Loucy (cell line): ENCODE measurements around the gene GRID2IP.
A peak's percentile ranks its signal among the peaks of the same experiment; 100 is the strongest.

Experiments
- H2AFZ ChIP-seq: fragments of 200-600 bp; sonication (generic); 2 replicates; pipeline ENCODE4 v1.6.0; 2016; ENCODE audit warnings: antibody characterized with exemption, mild to moderate bottlenecking, low read length, moderate library complexity
- H3F3A ChIP-seq: fragments of 200-600 bp; 2 replicates; pipeline ENCODE4 v1.6.0; 2016; ENCODE audit warnings: antibody characterized with exemption, low read depth, mild to moderate bottlenecking
- H3K27me3 ChIP-seq: fragments of 200-600 bp; sonication (generic); 2 replicates; pipeline ENCODE4 v1.6.1; 2014; ENCODE audit warnings: low read length, mild to moderate bottlenecking; ENCODE audit not compliant: insufficient read depth, poor library complexity, severe bottlenecking
- H3K36me3 ChIP-seq: fragments of 200-600 bp; sonication (generic); 2 replicates; pipeline ENCODE4 v1.6.1; 2016; ENCODE audit warnings: low read length; ENCODE audit not compliant: insufficient read depth
- H3K4me1 ChIP-seq: fragments of 200-600 bp; sonication (generic); 2 replicates; pipeline ENCODE4 v1.5.1; 2014; ENCODE audit warnings: low read length, mild to moderate bottlenecking; ENCODE audit not compliant: insufficient read depth, poor library complexity, severe bottlenecking
- H3K4me2 ChIP-seq: fragments of 200-600 bp; sonication (generic); 2 replicates; pipeline ENCODE4 v1.6.0; 2014; ENCODE audit warnings: antibody characterized with exemption, low read length, low read depth, mild to moderate bottlenecking; ENCODE audit not compliant: poor library complexity, severe bottlenecking
- H3K4me3 ChIP-seq: fragments of 200-600 bp; sonication (generic); 2 replicates; pipeline ENCODE4 v1.5.1; 2014; ENCODE audit warnings: low read length, mild to moderate bottlenecking, mixed read lengths; ENCODE audit not compliant: poor library complexity, severe bottlenecking
- H3K79me2 ChIP-seq: fragments of 200-600 bp; sonication (generic); 2 replicates; pipeline ENCODE4 v1.6.1; 2014; ENCODE audit warnings: low read length; ENCODE audit not compliant: insufficient read depth
- H3K9ac ChIP-seq: fragments of 200-600 bp; sonication (generic); 2 replicates; pipeline ENCODE4 v1.6.0; 2014; ENCODE audit warnings: mild to moderate bottlenecking, low read depth, low read length, moderate library complexity; ENCODE audit not compliant: poor library complexity, severe bottlenecking
- H3K9me2 ChIP-seq: fragments of 200-600 bp; sonication (generic); replicated peaks from 2 replicates; pipeline ENCODE4 v1.6.1; 2016; ENCODE audit warnings: low read depth, low read length, mixed read lengths
- H3K9me3 ChIP-seq: fragments of 200-600 bp; sonication (generic); 2 replicates; pipeline ENCODE4 v1.6.1; 2014; ENCODE audit warnings: mild to moderate bottlenecking, antibody characterized with exemption, low read length, low read depth; ENCODE audit not compliant: insufficient read depth
- H4K20me1 ChIP-seq: fragments of 200-600 bp; sonication (generic); 2 replicates; pipeline ENCODE4 v1.6.0; 2014; ENCODE audit warnings: antibody characterized with exemption, low read length, mild to moderate bottlenecking; ENCODE audit not compliant: insufficient read depth, poor library complexity, severe bottlenecking
- CTCF ChIP-seq: fragments of 200-600 bp; sonication (generic); conservative IDR thresholded peaks from 2 replicates; pipeline ENCODE4 v1.5.1; 2014; ENCODE audit warnings: mild to moderate bottlenecking, antibody characterized with exemption, low read length
- EZH2phosphoT487 ChIP-seq: fragments of 200-600 bp; IDR thresholded peaks from 2 replicates; pipeline ENCODE4 v1.6.1; 2018; ENCODE audit warnings: antibody characterized with exemption, mild to moderate bottlenecking, moderate library complexity, borderline replicate concordance

GRID2IP gene

GRCh38 chr7:6507906-6508305 lies 43.4 kb downstream of the GRID2IP start:
- H2AFZ ChIP-seq, result no peak overlapping the region
- H4K20me1 ChIP-seq, result no peaks in the 10 kb centered on the region
- no peaks in the 10 kb centered on the region for H3K36me3 ChIP-seq
- no peak overlapping the region for H3K4me3 ChIP-seq
- no peaks in the 10 kb centered on the region for H3K9me2 ChIP-seq
- H3K9ac ChIP-seq, result no peak overlapping the region
- H3K4me1 ChIP-seq, result peaks cover 8% of the 10 kb centered on the region
- H3K9me3 ChIP-seq, result no peaks in the 10 kb centered on the region
- no peaks in the 10 kb centered on the region for H3K27me3 ChIP-seq
- H3K4me2 ChIP-seq, result no peak overlapping the region
- H3K79me2 ChIP-seq, result no peaks in the 10 kb centered on the region
- no peaks in the 10 kb centered on the region for H3F3A ChIP-seq
- no peak for TF ChIP-seq CTCF
- TF ChIP-seq EZH2phosphoT487, result no peak

- no peak for TF ChIP-seq EZH2phosphoT487
- no peak for TF ChIP-seq CTCF
- no peak overlapping the region for H3K4me2 ChIP-seq
- H4K20me1 ChIP-seq, result no peaks in the 10 kb centered on the region
Observed at GRCh38 chr7:6505685-6506559, 45.3 kb downstream of the GRID2IP start.

GRCh38 chr7:6504996-6505395 lies 46.3 kb downstream of the GRID2IP start:
- Histone ChIP-seq H4K20me1 (no peaks in the 10 kb centered on the region), H3K27me3 (no peaks in the 10 kb centered on the region), H3K9me2 (no peaks in the 10 kb centered on the region), H3K4me3 (peak overlapping the region; percentile 76), H3K4me1 (peaks cover 8% of the 10 kb centered on the region), H3K79me2 (no peaks in the 10 kb centered on the region), H3K9ac (peak overlapping the region; percentile 71), H3K36me3 (no peaks in the 10 kb centered on the region), H3K9me3 (no peaks in the 10 kb centered on the region), H3K4me2 (peak overlapping the region; percentile 66), H2AFZ (peak overlapping the region; percentile 80; the same call in 1 of the 2 replicates), H3F3A (no peaks in the 10 kb centered on the region)
- TF ChIP-seq EZH2phosphoT487 (no peak), CTCF (no peak)

More at GRCh38 chr7:6505685-6506559, 45.3 kb downstream of the GRID2IP start:
- Histone ChIP-seq H3K9ac (no peak overlapping the region), H3F3A (no peaks in the 10 kb centered on the region), H3K9me2 (no peaks in the 10 kb centered on the region), H2AFZ (no peak overlapping the region), H3K9me3 (no peaks in the 10 kb centered on the region), H3K4me3 (no peak overlapping the region), H3K4me1 (peaks cover 8% of the 10 kb centered on the region), H3K27me3 (no peaks in the 10 kb centered on the region), H3K36me3 (no peaks in the 10 kb centered on the region), H3K79me2 (no peaks in the 10 kb centered on the region)
